GM12865 (cell line): ENCODE results near the gene TBATA.

Source experiments
- DNase-seq: peaks from one replicate; pipeline ENCODE4 v3.0.0; 2010; ENCODE audit warnings: low read depth
- H3K4me3 ChIP-seq: 2 replicates; pipeline ENCODE4 v1.5.1; 2011; ENCODE audit warnings: mild to moderate bottlenecking, low read depth, low read length, control low read depth
- TF ChIP-seq, protein P1 (sequence below): IDR thresholded peaks from 2 replicates; pipeline ENCODE4 v1.5.1; 2011; ENCODE audit warnings: low read length, control low read depth, low read depth, inconsistent platforms; ENCODE audit not compliant: insufficient read depth; ENCODE audit errors: missing control alignments

The TBATA gene

DNA sequence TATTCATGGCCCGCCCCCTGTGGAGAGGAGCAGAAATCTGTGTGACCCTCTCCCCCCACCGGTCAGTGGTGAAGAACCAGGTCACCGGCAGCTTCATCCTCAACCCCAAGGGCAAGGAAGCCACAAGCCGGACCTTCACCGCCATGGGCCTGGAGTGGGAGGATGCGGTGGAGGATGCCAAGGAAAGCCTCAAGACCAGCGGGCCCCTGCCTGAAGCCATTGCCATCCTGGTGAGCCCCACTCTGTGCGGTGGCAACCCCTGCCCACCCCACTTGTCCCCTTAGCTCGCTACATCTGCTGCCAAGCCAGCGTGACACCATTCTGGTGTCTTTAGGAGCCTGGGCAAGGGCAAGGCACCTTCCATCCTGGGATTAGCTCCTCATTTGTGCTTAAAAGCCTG is 35.4 kb downstream of the TBATA start:
- TF ChIP-seq, protein P1, sequence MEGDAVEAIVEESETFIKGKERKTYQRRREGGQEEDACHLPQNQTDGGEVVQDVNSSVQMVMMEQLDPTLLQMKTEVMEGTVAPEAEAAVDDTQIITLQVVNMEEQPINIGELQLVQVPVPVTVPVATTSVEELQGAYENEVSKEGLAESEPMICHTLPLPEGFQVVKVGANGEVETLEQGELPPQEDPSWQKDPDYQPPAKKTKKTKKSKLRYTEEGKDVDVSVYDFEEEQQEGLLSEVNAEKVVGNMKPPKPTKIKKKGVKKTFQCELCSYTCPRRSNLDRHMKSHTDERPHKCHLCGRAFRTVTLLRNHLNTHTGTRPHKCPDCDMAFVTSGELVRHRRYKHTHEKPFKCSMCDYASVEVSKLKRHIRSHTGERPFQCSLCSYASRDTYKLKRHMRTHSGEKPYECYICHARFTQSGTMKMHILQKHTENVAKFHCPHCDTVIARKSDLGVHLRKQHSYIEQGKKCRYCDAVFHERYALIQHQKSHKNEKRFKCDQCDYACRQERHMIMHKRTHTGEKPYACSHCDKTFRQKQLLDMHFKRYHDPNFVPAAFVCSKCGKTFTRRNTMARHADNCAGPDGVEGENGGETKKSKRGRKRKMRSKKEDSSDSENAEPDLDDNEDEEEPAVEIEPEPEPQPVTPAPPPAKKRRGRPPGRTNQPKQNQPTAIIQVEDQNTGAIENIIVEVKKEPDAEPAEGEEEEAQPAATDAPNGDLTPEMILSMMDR = no peak
- DNase-seq = no peak
- H3K4me3 ChIP-seq = no peak overlapping the region

DNA sequence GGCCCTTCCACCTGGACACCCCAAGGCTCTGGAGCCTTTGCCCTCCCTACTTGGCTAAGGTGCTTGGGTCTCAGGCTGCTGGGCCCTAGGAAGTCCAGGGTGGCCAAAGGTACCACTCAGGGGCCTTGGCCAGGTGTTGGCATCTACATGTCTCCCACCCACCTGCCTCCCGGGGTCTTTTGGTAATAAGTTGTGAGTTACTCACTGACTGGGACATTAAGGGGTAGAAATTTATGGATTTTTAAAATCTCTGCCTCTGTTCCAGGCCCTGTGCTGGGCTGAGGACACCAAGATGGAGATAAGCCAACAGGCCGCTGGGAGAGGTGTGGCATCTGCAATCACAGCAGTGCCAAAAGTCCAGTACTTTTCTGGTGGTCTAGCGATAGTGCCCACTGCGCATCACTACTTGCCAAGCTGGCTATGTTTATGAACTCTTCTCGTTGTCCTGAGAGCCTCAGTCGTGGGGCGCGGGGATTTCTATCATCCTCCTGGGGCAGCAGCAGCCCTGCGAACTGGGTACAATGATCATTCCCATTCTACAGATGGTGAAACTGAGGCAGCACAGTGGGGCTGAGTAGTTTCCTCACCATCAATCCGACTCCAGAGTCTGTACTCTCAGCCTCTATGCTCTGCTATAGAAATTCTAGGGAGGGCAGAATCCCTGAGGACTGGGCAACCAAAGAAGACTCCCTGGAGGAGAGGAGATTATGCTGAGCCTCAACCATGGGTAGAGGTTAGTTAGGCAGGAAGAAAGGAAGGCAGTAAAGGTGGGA is 36.2 kb downstream of the TBATA start:
- TF ChIP-seq, protein P1 = no peak
- no peak for DNase-seq
- H3K4me3 ChIP-seq = no peak overlapping the region

DNA sequence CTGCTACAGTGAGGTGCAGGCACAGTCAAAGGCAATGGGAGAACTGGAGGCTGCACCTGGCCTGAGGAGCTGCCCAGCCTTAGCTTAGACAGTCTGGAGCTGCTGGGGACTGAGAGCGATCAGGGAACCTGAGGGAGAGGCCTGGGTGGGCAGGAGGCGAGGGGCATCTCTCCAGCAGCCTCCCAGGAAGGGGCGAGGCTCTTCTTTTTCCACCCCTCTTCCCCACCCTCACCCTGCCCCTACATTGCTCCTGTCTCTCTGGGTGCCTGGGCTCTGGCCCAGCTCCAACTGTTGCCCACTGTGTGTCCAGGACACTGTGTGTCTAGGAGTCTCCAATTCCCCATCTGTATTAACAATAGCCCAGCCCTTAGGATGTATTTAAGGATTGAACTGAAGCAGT is 36.9 kb downstream of the TBATA start:
- DNase-seq = no peak

DNA sequence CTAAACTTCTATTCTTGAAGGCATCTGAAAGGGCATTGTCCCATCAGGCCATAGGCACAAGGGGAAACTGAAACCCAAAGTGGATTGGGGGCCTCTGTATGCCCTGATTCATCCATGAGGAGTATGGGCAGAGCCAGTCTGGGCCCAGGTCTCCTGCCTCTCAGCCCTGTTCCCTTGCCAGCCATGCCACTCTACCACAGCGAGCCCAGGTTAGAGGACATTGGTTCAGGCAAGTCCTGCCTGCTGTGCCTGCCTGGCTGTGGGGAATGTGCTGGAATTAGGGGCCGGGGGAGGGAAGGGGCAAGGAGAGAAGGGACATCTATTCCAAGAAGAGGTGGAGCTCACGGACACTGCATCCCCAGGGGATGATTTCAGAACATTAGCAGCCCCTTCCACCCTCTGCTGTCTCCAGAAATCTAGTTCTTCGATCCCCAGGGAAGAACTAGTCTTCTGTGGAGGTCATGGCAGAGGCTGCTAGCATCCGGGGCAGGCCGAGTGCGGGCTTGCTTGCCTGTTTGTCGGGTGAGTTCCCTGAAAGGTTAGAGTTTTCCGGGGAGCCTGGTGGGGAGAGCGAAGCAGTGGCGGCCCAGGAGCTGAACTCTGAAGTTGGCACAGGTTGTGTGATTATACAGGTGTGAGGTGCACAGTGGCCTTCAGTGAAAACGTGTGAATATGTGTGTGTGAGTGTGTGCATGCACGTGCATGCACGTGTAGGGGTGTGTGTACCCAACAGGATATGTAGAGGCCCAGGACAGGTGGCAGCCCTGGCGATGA is 37.8 kb downstream of the TBATA start:
- H3K4me3 ChIP-seq = no peak overlapping the region
- DNase-seq = no peak

More for the DNA sequence above, 36.9 kb downstream of the TBATA start:
- no peak overlapping the region for H3K4me3 ChIP-seq
- TF ChIP-seq, protein P1 = no peak

DNA sequence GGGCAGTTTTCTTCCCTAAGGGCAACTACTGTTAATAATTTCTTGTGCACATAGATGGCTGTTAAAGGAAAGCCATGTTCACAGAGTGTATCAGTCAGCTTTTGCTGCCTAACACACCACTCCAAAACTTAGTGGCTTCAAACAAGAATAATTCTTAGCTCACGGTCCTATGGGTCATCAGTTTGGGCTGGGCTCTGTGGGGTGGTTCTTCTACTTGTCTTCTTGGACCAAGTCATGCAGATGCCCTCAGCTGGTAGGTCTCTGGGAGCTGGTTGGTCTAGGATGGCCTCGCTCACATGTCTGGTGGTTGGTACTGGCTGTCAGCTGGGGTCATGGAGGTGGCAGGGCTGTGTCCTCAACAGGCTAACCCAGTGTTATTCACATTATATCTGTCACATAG is 39.6 kb downstream of the TBATA start:
- no peak for DNase-seq

More for the DNA sequence above, 37.8 kb downstream of the TBATA start:
- TF ChIP-seq, protein P1 = no peak

DNA sequence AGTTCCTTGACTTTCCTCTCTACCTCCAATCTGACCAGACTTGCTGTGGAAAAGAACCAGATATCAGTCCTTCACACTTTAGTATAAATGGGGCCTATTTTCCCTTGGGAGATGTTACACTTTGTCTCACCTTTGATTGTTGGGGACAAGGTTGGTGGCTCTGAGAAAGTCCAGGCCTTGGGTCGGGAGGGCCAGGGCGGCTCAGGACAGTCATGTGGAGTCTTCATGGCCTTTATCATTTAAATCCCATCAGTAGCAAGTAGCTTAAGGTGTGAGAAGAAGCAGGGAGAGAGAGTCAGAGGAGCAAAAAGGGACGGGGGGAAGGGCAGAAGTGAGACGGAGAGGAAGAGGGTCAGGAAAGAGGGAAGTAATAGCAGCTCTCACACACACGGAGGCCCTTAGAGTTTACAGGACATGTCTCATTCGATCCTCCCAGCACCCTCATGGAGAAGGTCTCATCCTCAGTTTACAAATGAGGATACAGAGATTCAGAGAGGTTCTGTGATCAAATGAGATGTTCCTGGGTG is 40.5 kb downstream of the TBATA start:
- TF ChIP-seq, protein P1 = no peak

More for the DNA sequence above, 39.6 kb downstream of the TBATA start:
- TF ChIP-seq, protein P1 = no peak
- no peak overlapping the region for H3K4me3 ChIP-seq

More for the DNA sequence above, 40.5 kb downstream of the TBATA start:
- H3K4me3 ChIP-seq = no peak overlapping the region
- DNase-seq = no peak
